ENCODE results near the gene LSAMP.

Gene LSAMP

GRCh38 chr3:115977866-115978265 is 467.4 kb downstream of the LSAMP start:
- no peaks in the 10 kb centered on the region for H3K27me3 ChIP-seq (ENCODE audit: control insufficient read depth in 1 of 2, insufficient read depth in 1 of 2, low read length in 2 of 2)
- H3K14ac ChIP-seq (ENCODE audit: low read length in 2 of 2) = no peak overlapping the region
- H2AFZ ChIP-seq (ENCODE audit: low read depth, low read length) = no peak overlapping the region
- no peak overlapping the region for H3K4me2 ChIP-seq (ENCODE audit: low read length, poor library complexity, severe bottlenecking)
- H3K18ac ChIP-seq (ENCODE audit: low read depth in 1 of 2, low read length in 2 of 2) = no peak overlapping the region
- H3K36me3 ChIP-seq (ENCODE audit: control insufficient read depth in 1 of 2, insufficient read depth in 2 of 2, low read depth in 1 of 2, low read length in 2 of 2) = no peaks in the 10 kb centered on the region
- no peak overlapping the region for H3K4ac ChIP-seq (ENCODE audit: low read depth in 1 of 2, low read length in 2 of 2)
- H3K4me1 ChIP-seq (ENCODE audit: control insufficient read depth, insufficient read depth, low read depth, low read length) = peaks cover 4% of the 10 kb centered on the region
- peaks cover 2% of the 10 kb centered on the region for H3K79me1 ChIP-seq (replicated peaks; ENCODE audit: low read length, poor library complexity, severe bottlenecking)
- H2BK5ac ChIP-seq (ENCODE audit: low read depth, low read length, poor library complexity, severe bottlenecking) = no peak overlapping the region
- H2AK5ac ChIP-seq (ENCODE audit: low read length, severe bottlenecking) = peak overlapping the region; percentile 91
- no peak overlapping the region for H3K9ac ChIP-seq (ENCODE audit: low read length)
- no peak overlapping the region for H2BK15ac ChIP-seq (ENCODE audit: low read depth, poor library complexity, severe bottlenecking)
- no peak for DNase-seq
- no peak overlapping the region for H4K91ac ChIP-seq (ENCODE audit: low read length)
- H3K9me3 ChIP-seq (ENCODE audit: control insufficient read depth, low read length) = no peaks in the 10 kb centered on the region
- no peak overlapping the region for H4K8ac ChIP-seq (ENCODE audit: low read length)
- H3K27ac ChIP-seq (ENCODE audit: low read length, poor library complexity, severe bottlenecking) = no peak overlapping the region
- H2BK12ac ChIP-seq (ENCODE audit: low read length in 2 of 2) = no peak overlapping the region
- H3K4me3 ChIP-seq (ENCODE audit: insufficient read depth in 1 of 2, low read depth in 1 of 2, low read length in 2 of 2) = no peak overlapping the region
- no peak overlapping the region for H3K23ac ChIP-seq (ENCODE audit: low read length in 2 of 2)
- no peak overlapping the region for H2BK120ac ChIP-seq (ENCODE audit: low read depth, low read length)
- 87% methylated on average over 2 of the region's 4 CpGs for WGBS

- peak overlapping the region; percentile 96 for H3K27ac ChIP-seq (ENCODE audit: low read length, poor library complexity, severe bottlenecking)
- no peak overlapping the region for H2BK12ac ChIP-seq (ENCODE audit: low read length in 2 of 2)
- H3K18ac ChIP-seq (ENCODE audit: low read depth in 1 of 2, low read length in 2 of 2) = no peak overlapping the region
- no peak overlapping the region for H2AFZ ChIP-seq (ENCODE audit: low read depth, low read length)
- WGBS = 70% methylated on average over 1 of the region's 1 CpG
- H3K27me3 ChIP-seq (ENCODE audit: control insufficient read depth in 1 of 2, insufficient read depth in 1 of 2, low read length in 2 of 2) = no peaks in the 10 kb centered on the region
- no peak overlapping the region for H3K4ac ChIP-seq (ENCODE audit: low read depth in 1 of 2, low read length in 2 of 2)
- H2BK15ac ChIP-seq (ENCODE audit: low read depth, poor library complexity, severe bottlenecking) = no peak overlapping the region
- H4K91ac ChIP-seq (ENCODE audit: low read length) = no peak overlapping the region
- H3K4me3 ChIP-seq (ENCODE audit: insufficient read depth in 1 of 2, low read depth in 1 of 2, low read length in 2 of 2) = no peak overlapping the region
- H2AK5ac ChIP-seq (ENCODE audit: low read length, severe bottlenecking) = no peak overlapping the region
- peak overlapping the region; percentile 49 for H3K4me2 ChIP-seq (ENCODE audit: low read length, poor library complexity, severe bottlenecking)
- H3K36me3 ChIP-seq (ENCODE audit: control insufficient read depth in 1 of 2, insufficient read depth in 2 of 2, low read depth in 1 of 2, low read length in 2 of 2) = no peaks in the 10 kb centered on the region
- no peak overlapping the region for H2BK120ac ChIP-seq (ENCODE audit: low read depth, low read length)
- H4K8ac ChIP-seq (ENCODE audit: low read length) = no peak overlapping the region
- no peaks in the 10 kb centered on the region for H3K9me3 ChIP-seq (ENCODE audit: control insufficient read depth, low read length)
- no peak overlapping the region for H3K23ac ChIP-seq (ENCODE audit: low read length in 2 of 2)
- peak overlapping the region; percentile 32 for H2BK5ac ChIP-seq (ENCODE audit: low read depth, low read length, poor library complexity, severe bottlenecking)
- DNase-seq = no peak
- peaks cover 4% of the 10 kb centered on the region for H3K4me1 ChIP-seq (ENCODE audit: control insufficient read depth, insufficient read depth, low read depth, low read length)
- peaks cover 2% of the 10 kb centered on the region for H3K79me1 ChIP-seq (replicated peaks; ENCODE audit: low read length, poor library complexity, severe bottlenecking)
- no peak overlapping the region for H3K14ac ChIP-seq (ENCODE audit: low read length in 2 of 2)
- no peak overlapping the region for H3K9ac ChIP-seq (ENCODE audit: low read length)
Measured at GRCh38 chr3:115975796-115976195, 469.5 kb downstream of the LSAMP start.

GRCh38 chr3:115975353-115975752 is 469.9 kb downstream of the LSAMP start:
- no peaks in the 10 kb centered on the region for H3K9me3 ChIP-seq (ENCODE audit: control insufficient read depth, low read length)
- no peak overlapping the region for H3K4ac ChIP-seq (ENCODE audit: low read depth in 1 of 2, low read length in 2 of 2)
- no peak overlapping the region for H3K23ac ChIP-seq (ENCODE audit: low read length in 2 of 2)
- no peaks in the 10 kb centered on the region for H3K36me3 ChIP-seq (ENCODE audit: control insufficient read depth in 1 of 2, insufficient read depth in 2 of 2, low read depth in 1 of 2, low read length in 2 of 2)
- 43% methylated on average over 2 of the region's 3 CpGs for WGBS
- no peaks in the 10 kb centered on the region for H3K27me3 ChIP-seq (ENCODE audit: control insufficient read depth in 1 of 2, insufficient read depth in 1 of 2, low read length in 2 of 2)
- H3K9ac ChIP-seq (ENCODE audit: low read length) = no peak overlapping the region
- H4K8ac ChIP-seq (ENCODE audit: low read length) = no peak overlapping the region
- peak overlapping the region; percentile 49 for H3K4me2 ChIP-seq (ENCODE audit: low read length, poor library complexity, severe bottlenecking)
- H3K4me3 ChIP-seq (ENCODE audit: insufficient read depth in 1 of 2, low read depth in 1 of 2, low read length in 2 of 2) = no peak overlapping the region
- no peak overlapping the region for H3K14ac ChIP-seq (ENCODE audit: low read length in 2 of 2)
- no peak overlapping the region for H3K18ac ChIP-seq (ENCODE audit: low read depth in 1 of 2, low read length in 2 of 2)
- peak; percentile 88 for DNase-seq
- peak overlapping the region; percentile 96 for H3K27ac ChIP-seq (ENCODE audit: low read length, poor library complexity, severe bottlenecking)
- no peak overlapping the region for H4K91ac ChIP-seq (ENCODE audit: low read length)
- no peak overlapping the region for H2BK15ac ChIP-seq (ENCODE audit: low read depth, poor library complexity, severe bottlenecking)
- peak overlapping the region; percentile 32 for H2BK5ac ChIP-seq (ENCODE audit: low read depth, low read length, poor library complexity, severe bottlenecking)
- no peak overlapping the region for H2BK12ac ChIP-seq (ENCODE audit: low read length in 2 of 2)
- H2AFZ ChIP-seq (ENCODE audit: low read depth, low read length) = no peak overlapping the region
- no peak overlapping the region for H2AK5ac ChIP-seq (ENCODE audit: low read length, severe bottlenecking)
- H3K79me1 ChIP-seq (replicated peaks; ENCODE audit: low read length, poor library complexity, severe bottlenecking) = peaks cover 2% of the 10 kb centered on the region
- no peak overlapping the region for H2BK120ac ChIP-seq (ENCODE audit: low read depth, low read length)
- H3K4me1 ChIP-seq (ENCODE audit: control insufficient read depth, insufficient read depth, low read depth, low read length) = peaks cover 4% of the 10 kb centered on the region

- H3K4me1 ChIP-seq (ENCODE audit: control insufficient read depth, insufficient read depth, low read depth, low read length) = peaks cover 4% of the 10 kb centered on the region
- no peak overlapping the region for H4K8ac ChIP-seq (ENCODE audit: low read length)
- no peaks in the 10 kb centered on the region for H3K36me3 ChIP-seq (ENCODE audit: control insufficient read depth in 1 of 2, insufficient read depth in 2 of 2, low read depth in 1 of 2, low read length in 2 of 2)
- peaks cover 2% of the 10 kb centered on the region for H3K79me1 ChIP-seq (replicated peaks; ENCODE audit: low read length, poor library complexity, severe bottlenecking)
- H3K4me2 ChIP-seq (ENCODE audit: low read length, poor library complexity, severe bottlenecking) = no peak overlapping the region
- no peak overlapping the region for H2AFZ ChIP-seq (ENCODE audit: low read depth, low read length)
- H3K23ac ChIP-seq (ENCODE audit: low read length in 2 of 2) = no peak overlapping the region
- H2BK12ac ChIP-seq (ENCODE audit: low read length in 2 of 2) = no peak overlapping the region
- H3K27me3 ChIP-seq (ENCODE audit: control insufficient read depth in 1 of 2, insufficient read depth in 1 of 2, low read length in 2 of 2) = no peaks in the 10 kb centered on the region
- H3K14ac ChIP-seq (ENCODE audit: low read length in 2 of 2) = no peak overlapping the region
- H3K9ac ChIP-seq (ENCODE audit: low read length) = no peak overlapping the region
- H3K9me3 ChIP-seq (ENCODE audit: control insufficient read depth, low read length) = no peaks in the 10 kb centered on the region
- no peak overlapping the region for H3K4ac ChIP-seq (ENCODE audit: low read depth in 1 of 2, low read length in 2 of 2)
- H2BK5ac ChIP-seq (ENCODE audit: low read depth, low read length, poor library complexity, severe bottlenecking) = peak overlapping the region; percentile 59
- no peak overlapping the region for H2BK15ac ChIP-seq (ENCODE audit: low read depth, poor library complexity, severe bottlenecking)
- DNase-seq = peak; percentile 48
- no peak overlapping the region for H4K91ac ChIP-seq (ENCODE audit: low read length)
- no peak overlapping the region for H3K18ac ChIP-seq (ENCODE audit: low read depth in 1 of 2, low read length in 2 of 2)
- H2BK120ac ChIP-seq (ENCODE audit: low read depth, low read length) = no peak overlapping the region
- H3K27ac ChIP-seq (ENCODE audit: low read length, poor library complexity, severe bottlenecking) = peak overlapping the region; percentile 96
- H2AK5ac ChIP-seq (ENCODE audit: low read length, severe bottlenecking) = peak overlapping the region; percentile 91
- no peak overlapping the region for H3K4me3 ChIP-seq (ENCODE audit: insufficient read depth in 1 of 2, low read depth in 1 of 2, low read length in 2 of 2)
Measured at GRCh38 chr3:115974940-115975339, 470.3 kb downstream of the LSAMP start.

Data from mesenchymal stem cell (in vitro differentiated cells and primary cell).